ENCODE results near the gene ELL.

- TF ChIP-seq POLR2AphosphoS5 (IDR thresholded peaks at IDR 0.05; ENCODE audit: low read depth, low read length) (no peak), CTCF (IDR thresholded peaks at IDR 0.05 in 2 of 3, conservative IDR thresholded peaks at IDR 0.05 in 1 of 3; ENCODE audit: borderline replicate concordance in 1 of 3, insufficient read depth in 1 of 3, low read depth in 2 of 3, low read length in 2 of 3) (0 out of 6 replicates have a peak, but pooled peaks of 1 of the 3 experiments have one; percentile 21), POLR2A (IDR thresholded peaks at IDR 0.05; ENCODE audit: borderline replicate concordance, extremely low read depth, insufficient read depth, insufficient read length) (no peak), EZH2 (IDR thresholded peaks at IDR 0.05) (no peak)
Observed at GRCh38 chr19:18487576-18488402, 34.1 kb downstream of the ELL start.
